OCI-LY7 (cell line): ENCODE results near the gene PDE11A. TPM values are rescaled to one million over a fixed set of nuclear protein-coding genes. Genes with fewer than 3 reads are reported as not detected.

ENCODE experiments used
- BruUV-seq: library from RNA; stranded (reverse); fragments of 400-500 nt; replicated peaks from 2 replicates; lab custom pipeline; 2021; lab: Mats Ljungman, UMichigan
- CTCF ChIA-PET: fragments of 300-600 bp; sonication (Branson Sonifier 250); formaldehyde crosslinking; loops from one replicate; lab custom pipeline; 2022; ENCODE audit warnings: antibody characterized with exemption; ENCODE audit not compliant: unreplicated experiment; lab: Charles Lee
- POLR2A ChIA-PET: fragments of 300-600 bp; sonication (Branson Sonifier 250); formaldehyde crosslinking; loops from one replicate; lab custom pipeline; 2022; ENCODE audit warnings: antibody characterized with exemption; lab: Charles Lee
- DNase-seq: peaks from one replicate; pipeline ENCODE4 v3.0.0-alpha.2; 2015; ENCODE audit warnings: low spot score
- H2AFZ ChIP-seq: fragments of 200-600 bp; sonication (generic), shearing (Covaris generic); 2 replicates; pipeline ENCODE4 v1.6.1; 2014; ENCODE audit warnings: mild to moderate bottlenecking, antibody characterized with exemption, low read length, moderate library complexity
- H3K27ac ChIP-seq: fragments of 200-600 bp; sonication (generic); 2 replicates; pipeline ENCODE4 v1.5.1; 2014; ENCODE audit warnings: mixed run types, low read depth, mild to moderate bottlenecking, moderate library complexity, low read length, inconsistent platforms; ENCODE audit not compliant: poor library complexity, severe bottlenecking
- H3K36me3 ChIP-seq: fragments of 200-600 bp; sonication (generic); 2 replicates; pipeline ENCODE4 v1.6.1; 2014; ENCODE audit warnings: mild to moderate bottlenecking, antibody characterized with exemption, low read length, moderate library complexity, mixed read lengths; ENCODE audit not compliant: insufficient read depth
- H3K4me1 ChIP-seq: fragments of 200-600 bp; sonication (generic); 2 replicates; pipeline ENCODE4 v1.5.1; 2014; ENCODE audit warnings: mild to moderate bottlenecking, low read length; ENCODE audit not compliant: insufficient read depth, poor library complexity, severe bottlenecking
- H3K4me2 ChIP-seq: fragments of 200-600 bp; sonication (generic); 2 replicates; pipeline ENCODE4 v1.6.1; 2014; ENCODE audit warnings: mild to moderate bottlenecking, low read length
- H3K4me3 ChIP-seq: fragments of 200-600 bp; sonication (generic); 2 replicates; pipeline ENCODE4 v1.5.1; 2014; ENCODE audit warnings: mild to moderate bottlenecking, low read depth, low read length; ENCODE audit not compliant: poor library complexity, severe bottlenecking
- H3K79me2 ChIP-seq: fragments of 200-600 bp; sonication (generic); 2 replicates; pipeline ENCODE4 v1.6.1; 2016; ENCODE audit warnings: low read depth, mild to moderate bottlenecking, low read length, moderate library complexity, mixed read lengths; ENCODE audit not compliant: insufficient read depth
- H3K9me2 ChIP-seq: fragments of 200-600 bp; sonication (generic); 2 replicates; pipeline ENCODE4 v1.6.1; 2016; ENCODE audit warnings: mild to moderate bottlenecking, low read length, mixed read lengths; ENCODE audit not compliant: insufficient read depth
- H3K9me3 ChIP-seq: fragments of 200-600 bp; sonication (generic); 2 replicates; pipeline ENCODE4 v1.6.1; 2014; ENCODE audit warnings: mild to moderate bottlenecking, mixed run types, low read length, mixed read lengths
- H4K20me1 ChIP-seq: fragments of 200-600 bp; sonication (generic); 2 replicates; pipeline ENCODE4 v1.6.1; 2014; ENCODE audit warnings: mild to moderate bottlenecking, antibody characterized with exemption, low read length, moderate library complexity, mixed read lengths; ENCODE audit not compliant: insufficient read depth
- CTCF ChIP-seq: fragments of 200-600 bp; sonication (generic); conservative IDR thresholded peaks from 2 replicates; pipeline ENCODE4 v1.5.1; 2014; ENCODE audit warnings: mild to moderate bottlenecking, antibody characterized with exemption, low read length, moderate library complexity, mixed read lengths
- EZH2phosphoT487 ChIP-seq: fragments of 200-600 bp; sonication (generic); IDR thresholded peaks from 2 replicates; pipeline ENCODE4 v1.6.1; 2018; ENCODE audit warnings: low read depth, borderline replicate concordance, mild to moderate bottlenecking, mixed run types, antibody characterized with exemption, low read length, moderate library complexity, mixed read lengths
- intact Hi-C: fragments of 100-400 bp; cut with micrococcal nuclease; formaldehyde crosslinking; loops from one replicate; pipeline ENCODE4 v1.10.0; 2022; ENCODE audit not compliant: unreplicated experiment
- total RNA-seq, 2 experiments: library from RNA; depleted of rRNA in 1 of 2; stranded (reverse); fragments of >200 nt in 1 of 2; shearing (Covaris generic) in 1 of 2; gene quantifications; 2 replicates each; pipeline ENCODE4 v1.2.3, GENCODE V29; 2014 to 2022

PDE11A gene
- total RNA-seq, 2 experiments from 2014 or later: 0.03 TPM; not detected in 1

GRCh38 chr2:178108176-178108575, 35.6 kb upstream of the PDE11A start:
- no peak overlapping the region for H2AFZ ChIP-seq
- no peaks in the 10 kb centered on the region for H3K36me3 ChIP-seq
- peaks cover 3% of the 10 kb centered on the region; the same call in 1 of the 2 replicates for H3K79me2 ChIP-seq
- ChIA-PET POLR2A (interaction anchor here (0.7 kb wide), 1 partner anchor 783 kb away, joined by 3 read pairs; no protein-coding TSS in a partner anchor), CTCF (no interaction called here)
- no peak overlapping the region for H3K4me3 ChIP-seq
- H3K4me2 ChIP-seq: no peak overlapping the region
- no peaks in the 10 kb centered on the region for H3K9me2 ChIP-seq
- no peaks in the 10 kb centered on the region for H4K20me1 ChIP-seq
- H3K4me1 ChIP-seq: no peaks in the 10 kb centered on the region
- no TSS peak for BruUV-seq
- no peak for DNase-seq
- no peaks in the 10 kb centered on the region for H3K9me3 ChIP-seq
- no peak for TF ChIP-seq CTCF
- TF ChIP-seq EZH2phosphoT487: no peak
- intact Hi-C loops: no loop called here
- H3K27ac ChIP-seq: no peak overlapping the region

- DNase-seq: no peak
- no peaks in the 10 kb centered on the region for H3K9me3 ChIP-seq
- intact Hi-C loops: no loop called here
- H3K4me3 ChIP-seq: no peak overlapping the region
- H3K9me2 ChIP-seq: no peaks in the 10 kb centered on the region
- TF ChIP-seq EZH2phosphoT487 (no peak), CTCF (no peak)
- ChIA-PET CTCF (no interaction called here), POLR2A (interaction anchor here (0.8 kb wide), 1 partner anchor 9 kb away, joined by 3 read pairs; no protein-coding TSS in a partner anchor)
- no peaks in the 10 kb centered on the region for H4K20me1 ChIP-seq
- no peaks in the 10 kb centered on the region for H3K4me1 ChIP-seq
- no peaks in the 10 kb centered on the region for H3K79me2 ChIP-seq
- H3K4me2 ChIP-seq: no peak overlapping the region
- H2AFZ ChIP-seq: no peak overlapping the region
- H3K27ac ChIP-seq: no peak overlapping the region
- H3K36me3 ChIP-seq: no peaks in the 10 kb centered on the region
- BruUV-seq: no TSS peak
Observed at GRCh38 chr2:178106053-178106452, 33.5 kb upstream of the PDE11A start.

GRCh38 chr2:178105566-178105965, 33.0 kb upstream of the PDE11A start:
- Histone ChIP-seq H4K20me1 (no peaks in the 10 kb centered on the region), H3K36me3 (no peaks in the 10 kb centered on the region), H3K9me2 (no peaks in the 10 kb centered on the region), H3K4me2 (no peak overlapping the region), H3K9me3 (no peaks in the 10 kb centered on the region), H3K27ac (no peak overlapping the region), H3K79me2 (no peaks in the 10 kb centered on the region), H2AFZ (no peak overlapping the region), H3K4me3 (no peak overlapping the region), H3K4me1 (no peaks in the 10 kb centered on the region)
- BruUV-seq: no TSS peak
- no peak for TF ChIP-seq EZH2phosphoT487
- no peak for TF ChIP-seq CTCF
- ChIA-PET CTCF (no interaction called here), POLR2A (interaction anchor here (0.8 kb wide), 1 partner anchor 9 kb away, joined by 3 read pairs; no protein-coding TSS in a partner anchor)
- intact Hi-C loops: no loop called here
- no peak for DNase-seq
